Mucosa of rectum (tissue), 2 donors: ENCODE measurements around the gene TCF7L1.
A peak's percentile ranks its signal among the peaks of the same experiment; 100 is the strongest.
"Not testable (repeated sequence)": the region's sequence is repeated elsewhere in the genome, so short reads cannot be mapped to it uniquely, and the experiment has no call there.

Source experiments
- H3K27ac ChIP-seq, 2 donors: one replicate each; pipeline ENCODE4 v1.7.0; 2013; ENCODE audit warnings: inconsistent platforms in 2 of 2, low read depth in 2 of 2, low read length in 2 of 2
- H3K27me3 ChIP-seq, 2 donors: one replicate each; pipeline ENCODE4 v1.7.0; 2013; ENCODE audit warnings: low read length in 2 of 2; ENCODE audit not compliant: control insufficient read depth in 2 of 2, insufficient read depth in 2 of 2
- H3K36me3 ChIP-seq, 2 donors: one replicate each; pipeline ENCODE4 v1.7.0; 2013; ENCODE audit warnings: low read length in 2 of 2; ENCODE audit not compliant: control insufficient read depth in 2 of 2, insufficient read depth in 2 of 2
- H3K4me1 ChIP-seq, 2 donors: one replicate each; pipeline ENCODE4 v1.7.0; 2013; ENCODE audit warnings: low read length in 2 of 2, mild to moderate bottlenecking in 1 of 2; ENCODE audit not compliant: control insufficient read depth in 2 of 2, insufficient read depth in 2 of 2
- H3K4me3 ChIP-seq, 2 donors: one replicate each; pipeline ENCODE4 v1.7.0; 2013; ENCODE audit warnings: low read length in 2 of 2
- H3K9ac ChIP-seq, 2 donors: one replicate each; pipeline ENCODE4 v1.7.0; 2013; ENCODE audit warnings: low read length in 2 of 2, low read depth in 1 of 2, mild to moderate bottlenecking in 1 of 2
- H3K9me3 ChIP-seq, 2 donors: one replicate each; pipeline ENCODE4 v1.7.0; 2013; ENCODE audit warnings: low read length in 2 of 2; ENCODE audit not compliant: control insufficient read depth in 2 of 2
- donor health status: healthy.
- donor health status: Normal muscosa, but diverticular disease.

TCF7L1 gene

DNA sequence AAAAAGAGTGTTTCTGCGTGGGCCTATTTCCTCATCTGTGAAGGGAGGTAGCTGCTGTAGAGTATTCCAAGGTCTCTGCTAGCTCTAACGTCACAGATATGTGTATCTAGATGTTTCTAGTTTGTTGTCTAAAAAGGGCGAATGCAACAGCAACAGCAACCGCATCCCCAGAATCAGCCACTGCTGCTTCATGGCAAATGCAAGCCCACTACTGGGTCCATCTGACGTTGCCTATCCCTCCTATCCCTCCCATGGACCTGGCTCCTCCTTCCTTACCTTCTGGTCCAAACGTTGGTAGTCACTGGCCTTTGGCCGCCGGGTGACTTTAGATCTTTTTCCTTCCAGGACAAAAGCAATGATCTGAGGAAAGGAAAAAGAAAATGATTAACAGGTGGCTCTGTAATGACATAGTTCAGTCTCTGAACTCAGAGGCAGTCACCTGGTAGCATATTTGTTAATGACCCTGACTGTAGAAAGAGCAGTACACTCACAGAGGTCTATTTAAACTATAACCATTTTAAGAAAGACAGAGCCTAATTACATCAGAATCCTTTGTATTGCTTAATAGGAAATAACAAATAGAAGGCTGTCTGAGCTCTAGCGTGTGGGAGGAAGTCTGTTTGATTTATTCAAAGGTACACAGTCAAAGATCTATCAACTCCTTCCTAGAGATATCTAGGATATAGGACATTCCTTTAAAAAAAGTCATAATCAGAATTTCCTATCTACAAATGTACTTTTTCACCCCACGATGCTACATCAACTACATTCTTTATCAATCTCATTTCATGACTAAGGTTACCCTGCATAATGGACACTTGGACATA lies 191.7 kb downstream of the TCF7L1 start:
- H3K9me3 ChIP-seq = no peaks in the 10 kb centered on the region
- no peaks in the 10 kb centered on the region for H3K27me3 ChIP-seq
- H3K4me3 ChIP-seq = peak overlapping the region; percentile 99
- H3K4me1 ChIP-seq = peaks cover 32 to 39% of the 10 kb centered on the region in 2 donors
- peak overlapping the region; percentile 28 to 53 for H3K27ac ChIP-seq
- peak overlapping the region; percentile 1 to 98 for H3K9ac ChIP-seq
- H3K36me3 ChIP-seq = peaks cover 45 to 46% of the 10 kb centered on the region in 2 donors

DNA sequence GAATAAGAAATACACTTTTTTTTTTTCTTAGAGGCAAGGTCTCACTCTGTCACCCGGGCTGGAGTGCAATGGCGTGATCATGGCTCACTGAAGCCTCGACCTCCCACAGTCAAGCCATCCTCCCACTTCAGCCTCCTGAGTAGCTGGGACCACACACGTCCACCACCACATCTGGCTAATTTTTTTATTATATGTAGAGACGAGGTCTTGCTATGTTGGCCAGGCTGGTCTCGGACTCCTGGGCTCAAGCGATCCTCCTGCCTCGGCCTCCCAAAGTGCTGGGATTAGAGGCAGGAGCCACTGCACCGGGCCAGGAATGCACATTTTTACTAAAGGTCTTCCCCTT lies 192.2 kb downstream of the TCF7L1 start:
- Histone ChIP-seq H3K4me1 (peaks cover 32 to 39% of the 10 kb centered on the region in 2 donors), H3K4me3 (peak overlapping the region; percentile 99), H3K27me3 (no peaks in the 10 kb centered on the region), H3K9ac (peak overlapping the region; percentile 95 to 98), H3K9me3 (no peaks in the 10 kb centered on the region), H3K27ac (peak overlapping the region; percentile 28 to 53), H3K36me3 (peaks cover 40% of the 10 kb centered on the region in 2 donors)

DNA sequence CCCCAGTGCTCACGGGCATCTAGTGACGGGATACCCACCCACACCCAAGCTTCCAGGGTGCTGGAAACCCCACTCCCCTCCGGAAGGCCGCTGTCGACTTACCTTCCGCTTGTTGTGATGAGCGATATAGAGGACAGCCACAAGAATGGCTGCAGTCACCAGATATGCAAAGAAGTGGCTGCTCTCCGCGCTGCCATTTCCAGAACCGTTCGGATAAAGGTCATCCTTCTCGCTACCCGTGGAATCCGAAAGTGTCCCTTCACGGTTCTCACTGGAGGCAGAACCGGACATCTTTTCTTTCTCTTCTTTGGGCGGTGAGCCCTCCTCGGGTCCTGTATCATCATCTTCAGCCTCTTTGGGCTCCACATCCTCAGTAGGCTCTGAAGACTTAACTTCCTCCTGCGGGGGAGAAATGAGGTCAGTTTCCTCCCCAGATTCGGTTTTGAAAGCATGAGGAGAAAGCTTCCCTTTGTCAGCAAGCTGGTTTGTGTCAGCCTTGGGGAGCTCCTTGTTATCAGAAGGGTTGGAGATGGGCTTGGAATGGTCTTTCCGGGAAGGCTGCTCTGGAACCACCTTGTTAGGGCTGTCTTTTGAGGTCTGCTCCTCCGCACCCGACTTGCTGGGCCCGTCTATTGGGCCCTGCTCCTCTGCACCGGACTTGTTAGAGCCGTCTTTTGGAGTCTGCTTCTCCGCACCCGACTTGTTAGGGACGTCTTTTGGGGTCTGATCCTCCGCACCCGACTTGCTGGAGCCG lies 193.4 kb downstream of the TCF7L1 start:
- Histone ChIP-seq H3K9ac (peak overlapping the region; percentile 95 to 98), H3K9me3 (no peaks in the 10 kb centered on the region), H3K27me3 (no peaks in the 10 kb centered on the region), H3K27ac (peak overlapping the region; percentile 97 to 99), H3K4me3 (peak overlapping the region; percentile 99), H3K36me3 (peaks cover 28 to 29% of the 10 kb centered on the region in 2 donors), H3K4me1 (peaks cover 32 to 39% of the 10 kb centered on the region in 2 donors)

DNA sequence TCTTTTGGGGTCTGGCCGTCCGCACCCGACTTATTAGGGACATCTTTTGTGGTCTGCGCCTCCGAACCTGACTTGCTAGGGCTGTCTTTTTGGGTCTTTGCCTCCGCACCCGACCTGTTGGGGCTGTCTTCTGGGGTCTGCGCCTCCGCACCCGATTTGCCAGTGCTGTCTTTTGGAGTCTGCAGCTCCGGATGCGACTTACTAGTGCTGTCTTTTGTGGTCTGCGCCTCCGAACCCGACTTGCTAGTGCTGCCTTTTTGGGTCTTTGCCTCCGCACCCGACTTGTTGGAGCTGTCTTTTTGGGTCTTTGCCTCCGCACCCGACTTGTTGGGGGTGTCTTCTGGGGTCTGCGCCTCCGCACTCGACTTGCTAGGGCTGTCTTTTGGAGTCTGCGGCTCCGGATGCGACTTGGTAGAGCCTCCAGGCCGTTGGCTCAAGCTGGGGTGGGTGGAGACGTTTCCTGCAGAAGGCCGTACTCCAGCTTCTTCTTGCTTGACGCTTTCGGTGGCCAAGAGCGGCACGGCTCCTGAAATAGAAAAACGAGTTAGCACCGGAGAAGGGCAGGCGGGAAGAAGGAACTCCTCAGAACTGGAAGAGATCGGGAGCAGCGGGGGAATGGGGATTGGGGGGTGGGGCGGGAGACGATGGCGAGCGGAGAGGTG lies 194.1 kb downstream of the TCF7L1 start:
- no peaks in the 10 kb centered on the region for H3K9me3 ChIP-seq
- H3K4me3 ChIP-seq = peak overlapping the region; percentile 99
- H3K4me1 ChIP-seq = peaks cover 32 to 39% of the 10 kb centered on the region in 2 donors
- peak overlapping the region; percentile 97 to 99 for H3K27ac ChIP-seq
- H3K27me3 ChIP-seq = no peaks in the 10 kb centered on the region
- H3K9ac ChIP-seq = peak overlapping the region; percentile 95 to 98
- H3K36me3 ChIP-seq = peaks cover 21 to 22% of the 10 kb centered on the region in 2 donors

DNA sequence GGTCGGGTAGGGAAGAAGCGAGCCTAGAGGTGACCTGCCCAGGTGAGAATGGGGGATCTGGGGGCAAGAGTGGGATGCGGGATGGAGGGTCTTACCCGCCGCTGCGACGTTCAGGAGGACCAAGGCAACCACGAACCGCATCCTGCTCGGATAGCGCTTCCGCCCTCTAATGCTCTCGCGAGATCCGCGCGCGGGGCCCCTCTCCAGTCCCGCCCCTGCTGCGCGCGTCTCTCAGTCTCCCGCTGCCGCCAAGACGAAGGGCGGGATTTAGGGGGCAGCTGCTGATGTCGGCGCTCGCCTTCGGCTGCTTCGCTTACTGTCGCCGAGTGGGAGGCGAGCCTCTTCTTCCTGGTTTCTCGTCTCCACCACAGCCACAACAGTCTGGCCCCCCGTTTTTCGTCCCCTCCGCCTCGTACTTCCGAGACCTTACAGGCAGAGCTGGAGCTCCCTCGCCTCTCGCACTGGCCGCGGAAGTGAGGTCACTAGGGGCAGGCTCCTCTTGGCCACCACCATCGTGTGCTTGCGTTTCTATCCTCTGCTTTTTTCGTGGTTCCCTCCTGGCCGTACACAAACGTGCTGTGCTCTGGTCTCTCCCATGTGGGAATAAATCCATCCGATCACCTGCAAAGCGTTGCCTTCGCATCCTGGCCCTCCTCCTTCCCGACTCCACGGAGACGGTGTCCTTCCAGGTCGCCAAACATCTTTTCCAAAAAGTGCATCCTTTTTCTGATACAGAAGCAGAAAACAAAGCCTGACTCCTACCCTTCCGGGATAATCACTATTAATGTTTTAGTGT lies 194.8 kb downstream of the TCF7L1 start, which contains the start of gene TGOLN2:
Gene TGOLN2, minus strand, starts transcription at position 168 of the 796 bp plus-strand sequence. Its CDS starts 27 bp downstream, at position 141.
- Histone ChIP-seq H3K9ac (peak within 1 kb of the TSS; percentile 95 to 98), H3K36me3 (peaks cover 14 to 16% of the 10 kb centered on the region in 2 donors), H3K4me1 (peaks cover 32 to 39% of the 10 kb centered on the region in 2 donors), H3K4me3 (peak within 1 kb of the TSS; percentile 99), H3K27me3 (no peaks in the 10 kb centered on the region), H3K27ac (peak within 1 kb of the TSS; percentile 97 to 99), H3K9me3 (no peaks in the 10 kb centered on the region)

DNA sequence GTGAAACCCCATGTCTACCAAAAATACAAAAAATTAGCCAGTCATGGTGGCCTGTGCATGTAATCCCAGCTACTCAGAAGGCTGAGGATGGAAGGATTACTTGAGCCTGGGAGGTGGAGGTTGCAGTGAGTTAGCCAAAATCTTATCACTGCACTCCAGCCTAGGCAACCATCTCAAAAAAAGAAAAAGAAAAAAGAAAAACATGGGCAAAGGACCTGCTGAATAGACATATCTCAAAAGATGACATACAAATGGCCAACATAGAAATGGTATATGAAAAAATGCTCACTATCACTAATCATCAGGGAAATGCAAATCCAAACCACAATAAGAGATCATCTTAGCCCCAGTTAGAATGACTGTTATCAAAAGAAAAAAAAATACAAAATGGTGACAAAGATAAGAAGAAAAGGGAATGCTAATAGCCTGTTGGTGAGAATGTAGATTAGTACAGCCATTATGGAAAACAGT lies 196.0 kb downstream of the TCF7L1 start:
- no peak overlapping the region for H3K4me3 ChIP-seq
- no peaks in the 10 kb centered on the region for H3K27me3 ChIP-seq
- H3K36me3 ChIP-seq = peaks cover 4 to 8% of the 10 kb centered on the region in 2 donors
- no peak overlapping the region for H3K27ac ChIP-seq
- peaks cover 23 to 32% of the 10 kb centered on the region in 2 donors for H3K4me1 ChIP-seq
- no peak overlapping the region for H3K9ac ChIP-seq
- no peaks in the 10 kb centered on the region for H3K9me3 ChIP-seq

DNA sequence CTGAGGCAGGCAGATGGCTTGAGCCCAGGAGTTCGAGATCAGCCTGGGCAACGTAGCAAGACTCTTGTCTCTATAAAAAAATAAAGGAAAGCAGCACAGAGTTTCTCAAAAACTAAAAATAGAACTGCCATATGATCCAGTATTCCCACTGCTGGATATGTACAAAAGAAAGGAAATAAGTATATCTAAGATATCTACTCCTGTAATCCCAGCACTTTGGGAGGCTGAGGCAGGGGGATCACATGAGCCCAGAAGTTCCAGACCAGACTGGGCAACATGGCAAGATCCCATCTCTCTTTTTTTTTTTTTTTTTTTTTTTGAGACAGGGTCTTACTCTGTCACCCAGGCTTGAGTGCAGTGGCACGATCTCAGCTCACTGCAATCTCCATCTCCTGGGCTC lies 196.5 kb downstream of the TCF7L1 start:
- not testable (repeated sequence) for H3K9me3 ChIP-seq, H3K4me3 ChIP-seq, H3K36me3 ChIP-seq, H3K27ac ChIP-seq, H3K27me3 ChIP-seq, H3K9ac ChIP-seq
- peaks cover 19 to 28% of the 10 kb centered on the region in 2 donors for H3K4me1 ChIP-seq

DNA sequence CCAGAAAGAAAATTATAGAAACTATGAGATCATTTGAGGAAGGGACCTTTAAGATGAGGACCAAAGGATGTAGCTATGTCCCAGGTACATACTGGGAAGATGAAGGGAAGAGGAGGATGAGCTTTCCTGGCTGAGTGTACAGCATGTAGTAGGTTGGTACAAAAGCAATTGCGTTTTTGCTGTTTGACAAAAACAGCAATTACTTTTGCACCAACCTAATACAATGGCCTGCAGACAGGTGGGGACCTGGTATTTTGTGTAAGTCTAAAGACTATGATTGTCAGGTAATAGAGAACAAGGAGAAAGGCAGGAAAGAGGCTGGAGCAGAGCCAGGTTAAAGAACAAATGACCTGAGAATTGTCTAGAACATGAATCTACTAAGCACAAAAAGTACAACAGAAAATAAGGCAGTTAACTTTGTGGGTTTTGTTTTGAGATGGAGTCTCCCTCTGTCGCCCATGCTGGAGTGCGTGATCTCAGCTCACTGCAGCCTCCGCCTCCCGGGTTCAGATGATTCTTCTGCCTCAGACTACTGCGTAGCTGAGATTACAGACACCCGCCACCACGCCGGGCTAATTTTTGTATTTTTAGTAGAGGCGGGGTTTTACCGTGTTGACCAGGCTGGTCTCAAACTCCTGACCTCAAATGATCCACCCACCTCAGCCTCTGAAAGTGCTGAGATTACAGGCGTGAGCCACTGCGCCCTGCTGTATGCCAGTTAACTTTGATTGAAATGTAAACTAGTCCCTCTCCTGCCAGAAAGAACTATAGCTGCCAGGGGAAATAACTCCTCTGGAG lies 197.8 kb downstream of the TCF7L1 start:
- H3K4me3 ChIP-seq = no peak overlapping the region
- no peaks in the 10 kb centered on the region for H3K9me3 ChIP-seq
- peaks cover 0 to 4% of the 10 kb centered on the region in 2 donors for H3K36me3 ChIP-seq
- H3K27ac ChIP-seq = no peak overlapping the region
- no peak overlapping the region for H3K9ac ChIP-seq
- no peaks in the 10 kb centered on the region for H3K27me3 ChIP-seq
- peaks cover 13 to 15% of the 10 kb centered on the region in 2 donors for H3K4me1 ChIP-seq

DNA sequence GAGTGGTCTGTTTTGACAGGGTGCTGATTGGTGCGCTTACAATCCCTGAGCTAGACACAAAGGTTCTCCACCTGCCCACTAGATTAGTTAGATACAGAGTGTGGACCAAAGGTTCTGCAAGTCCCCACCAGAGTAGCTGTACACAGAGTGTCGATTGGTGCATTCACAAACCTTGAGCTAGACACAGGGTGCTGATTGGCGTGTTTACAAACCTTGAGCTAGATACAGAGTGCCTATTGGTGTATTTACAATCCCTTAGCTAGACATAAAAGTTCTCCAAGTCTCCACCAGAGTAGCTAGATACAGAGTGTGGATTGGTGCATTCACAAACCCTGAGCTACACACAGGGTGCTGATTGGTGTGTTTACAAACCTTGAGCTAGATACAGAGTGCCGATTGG lies 200.7 kb downstream of the TCF7L1 start:
- not testable (repeated sequence) for H3K27me3 ChIP-seq, H3K36me3 ChIP-seq, H3K9me3 ChIP-seq, H3K9ac ChIP-seq, H3K4me3 ChIP-seq, H3K27ac ChIP-seq, H3K4me1 ChIP-seq
